Heart right ventricle (tissue), 16 donors: ENCODE results near the gene HERC5. TPM values are rescaled to one million over a fixed set of nuclear protein-coding genes. Genes with fewer than 3 reads are reported as not detected.

ENCODE experiments used
- ATAC-seq, 8 donors: fragments of 200-7000 bp; cut with Tn5 transposase; one replicate each; pipeline ENCODE4 v1.9.1; 2020; ENCODE audit warnings: mild to moderate bottlenecking in 8 of 8, moderate library complexity in 8 of 8, moderate number of reproducible peaks in 1 of 8
- DNase-seq, 2 donors: peaks; one replicate each; pipeline ENCODE4 v3.0.0-alpha.2; 2020
- H3K27ac ChIP-seq, 10 donors: fragments of 200-600 bp; sonication (generic) in 2 of 10; one replicate each; pipeline versions ENCODE4 v1.5.0 to v1.8.0; 2020 to 2022; ENCODE audit warnings: mild to moderate bottlenecking in 3 of 10
- H3K27me3 ChIP-seq, 7 donors: fragments of 200-600 bp; one replicate each; pipeline ENCODE4 v1.8.0; 2021 to 2022; ENCODE audit warnings: mild to moderate bottlenecking in 2 of 7
- H3K36me3 ChIP-seq, 9 donors: fragments of 200-600 bp; sonication (generic) in 1 of 9; one replicate each; pipeline versions ENCODE4 v1.5.0 to v1.8.0; 2020 to 2022; ENCODE audit warnings: mild to moderate bottlenecking in 2 of 9
- H3K4me1 ChIP-seq, 9 donors: fragments of 200-600 bp; sonication (generic) in 1 of 9; one replicate each; pipeline versions ENCODE4 v1.5.0 to v1.8.0; 2020 to 2022; ENCODE audit warnings: mild to moderate bottlenecking in 4 of 9
- H3K4me3 ChIP-seq, 10 donors: fragments of 200-600 bp; sonication (generic) in 2 of 10; one replicate each; pipeline versions ENCODE4 v1.5.0 to v1.8.0; 2020 to 2022; ENCODE audit warnings: mild to moderate bottlenecking in 7 of 10, moderate library complexity in 2 of 10
- H3K9me3 ChIP-seq, 11 donors: fragments of 200-600 bp in 10 of 11; sonication (generic) in 2 of 11; one replicate each; pipeline versions ENCODE4 v1.5.0 to v1.8.0; 2013 to 2022; ENCODE audit warnings: mild to moderate bottlenecking in 2 of 11, control low read depth in 1 of 11, moderate library complexity in 1 of 11
- WGBS, 2 donors: extraction: QIAGEN DNeasy Blood & Tissue Kit; methylation state at CpG; one replicate each; pipeline ENCODE4 v1.1.7; 2013; ENCODE audit warnings: inconsistent platforms in 1 of 2; 5-methylcytosine and 5-hydroxymethylcytosine counted together
- intact Hi-C, 10 donors: fragments of 100-400 bp; cut with DNase I; formaldehyde crosslinking; loops; one replicate each; pipeline versions ENCODE4 v1.11.1 to v1.14.2; 2022
- polyA plus RNA-seq, 2 donors: library from polyadenylated mRNA; stranded (reverse); fragments of 200-250 nt; gene quantifications; one replicate each; pipeline ENCODE4 v1.2.3, GENCODE V29; 2013
- total RNA-seq, 10 donors: library from RNA; stranded (reverse); fragmentation: NEBNext Ultra II Directional in 3 of 10; extraction: Animal tissue kit (Norgen Biotek cat#: 25700) in 3 of 10; gene quantifications; one replicate each; pipeline versions ENCODE4 v1.2.1 to v1.2.4, GENCODE V29; 2021 to 2023
- TF ChIP-seq, protein P1 (sequence below), 9 donors: fragments of 200-600 bp; sonication (generic) in 2 of 9; IDR thresholded peaks; one replicate each; pipeline versions ENCODE4 v1.5.0 to v1.8.0; 2021 to 2022; ENCODE audit warnings: antibody characterized with exemption in 9 of 9, mild to moderate bottlenecking in 5 of 9, moderate library complexity in 1 of 9
- donor health status: Arrhythmogenic right ventricular cardiomyopathy.
- donor health status: ischemic (EF 13 %, LVEDD 7.1; RV severe dilation, severe dysfunction).
- donor health status: healthy with polysubstance abuse.
- donor health status: DM: no; HTN: yes; CAD: no.
- donor health status: DM: no; HTN: no; CAD: no.
- donor health status: ischemic (EF 25% LVEDD 6.9; RV normal size, moderate dysfunction).
- donor health status: ischemic (EF 25% LVEDD 5.7; RV mildly dilated, moderate dysfunction).
- donor health status: healthy.
- donor health status: DM: yes; HTN: yes; CAD: no.
- donor health status: Ischemic cardiomyopathy.
- donor health status: ischemic (EF 35%, LVEDD 5.7; RV mildly dilated, moderate dysfunction).
- donor health status: nonischemic (EF 11% LVEDD 7.7; RV severe dilation, severe dysfunction).
- donor health status: DM: yes; HTN: yes; CAD: no.
- donor health status: PGD.
- donor health status: ischemic (EF 29% LVEDD 5.4; RV normal size, mild dysfunction).
- donor health status: nonischemic (EF 23%, LVEDD 6.1; RV moderate dilation, normal function).

Gene HERC5
- total and polyA plus RNA-seq, 12 donors = 0.84 to 4.7 (median 2.3) TPM

DNA sequence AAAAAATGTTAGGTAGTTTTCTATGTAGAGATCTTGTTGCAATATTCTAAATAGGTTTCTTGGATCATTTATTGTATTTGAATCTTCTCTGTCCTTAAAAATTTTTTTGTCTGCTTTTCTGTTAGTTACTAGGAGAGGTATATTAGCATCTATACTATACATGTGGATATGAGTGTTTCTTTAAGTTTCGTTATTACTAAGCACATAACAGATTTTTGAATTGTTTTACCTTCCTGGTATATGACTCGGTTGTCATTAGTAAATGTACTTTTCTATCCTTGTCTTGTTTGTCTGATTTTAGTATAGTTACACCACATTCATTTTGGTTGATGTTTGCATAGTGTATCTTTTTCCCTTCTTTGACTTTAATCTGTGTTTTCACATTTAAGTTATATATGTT is 46.4 kb downstream of the HERC5 start:
- ATAC-seq (no peak), DNase-seq (no peak)
- WGBS, 2 donors = 92 to 94% methylated on average over 2 of the region's 2 CpGs
- H3K27me3 ChIP-seq = no peaks in the 10 kb centered on the region
- H3K27ac ChIP-seq = no peak overlapping the region
- H3K36me3 ChIP-seq = peaks cover 0 to 74% (median 6%) of the 10 kb centered on the region in 9 donors
- TF ChIP-seq, protein P1, sequence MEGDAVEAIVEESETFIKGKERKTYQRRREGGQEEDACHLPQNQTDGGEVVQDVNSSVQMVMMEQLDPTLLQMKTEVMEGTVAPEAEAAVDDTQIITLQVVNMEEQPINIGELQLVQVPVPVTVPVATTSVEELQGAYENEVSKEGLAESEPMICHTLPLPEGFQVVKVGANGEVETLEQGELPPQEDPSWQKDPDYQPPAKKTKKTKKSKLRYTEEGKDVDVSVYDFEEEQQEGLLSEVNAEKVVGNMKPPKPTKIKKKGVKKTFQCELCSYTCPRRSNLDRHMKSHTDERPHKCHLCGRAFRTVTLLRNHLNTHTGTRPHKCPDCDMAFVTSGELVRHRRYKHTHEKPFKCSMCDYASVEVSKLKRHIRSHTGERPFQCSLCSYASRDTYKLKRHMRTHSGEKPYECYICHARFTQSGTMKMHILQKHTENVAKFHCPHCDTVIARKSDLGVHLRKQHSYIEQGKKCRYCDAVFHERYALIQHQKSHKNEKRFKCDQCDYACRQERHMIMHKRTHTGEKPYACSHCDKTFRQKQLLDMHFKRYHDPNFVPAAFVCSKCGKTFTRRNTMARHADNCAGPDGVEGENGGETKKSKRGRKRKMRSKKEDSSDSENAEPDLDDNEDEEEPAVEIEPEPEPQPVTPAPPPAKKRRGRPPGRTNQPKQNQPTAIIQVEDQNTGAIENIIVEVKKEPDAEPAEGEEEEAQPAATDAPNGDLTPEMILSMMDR (IDR thresholded peaks at IDR 0.05) = no peak
- intact Hi-C loops = loop anchor here in 1 of 10 donors (10.0 kb wide), 1 partner anchor 139 kb away; no protein-coding TSS in a partner anchor
- H3K4me3 ChIP-seq = no peak overlapping the region
- no peaks in the 10 kb centered on the region for H3K9me3 ChIP-seq
- H3K4me1 ChIP-seq = no peaks in the 10 kb centered on the region

DNA sequence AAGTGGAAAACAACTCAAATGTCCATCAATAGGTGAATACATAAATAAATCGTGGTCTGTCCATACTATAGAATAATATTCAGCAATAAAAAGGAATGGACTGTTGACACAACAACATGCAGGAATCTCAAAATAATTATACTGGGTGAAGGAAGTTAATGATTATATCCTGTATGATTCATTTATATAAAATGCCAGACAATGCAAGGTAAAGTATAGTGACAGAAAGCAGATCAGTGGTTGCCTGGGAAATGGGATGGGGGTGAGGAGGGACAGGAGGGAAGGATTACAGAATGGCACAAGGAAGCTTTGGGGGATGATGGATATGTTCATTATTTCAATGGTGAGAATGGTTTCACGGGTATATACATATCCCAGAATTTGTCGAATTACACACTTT is 54.3 kb downstream of the HERC5 start:
- Histone ChIP-seq H3K27me3 (no peaks in the 10 kb centered on the region), H3K27ac (no peak overlapping the region), H3K9me3 (no peaks in the 10 kb centered on the region), H3K4me1 (peaks cover 0 to 5% (median 0%) of the 10 kb centered on the region in 9 donors), H3K4me3 (no peak overlapping the region), H3K36me3 (peaks cover 0 to 6% (median 0%) of the 10 kb centered on the region in 9 donors)
- DNase-seq = no peak
- WGBS, 2 donors = 90 to 92% methylated on average over 3 of the region's 3 CpGs
- ATAC-seq = no peak
- intact Hi-C loops = loop anchor here in 7 of 10 donors (5.0 to 10.0 kb wide), 6 partner anchors 116 to 656 kb away; partner anchors contain the start of gene HERC6 (in 2 of the 7)
- TF ChIP-seq, protein P1 (IDR thresholded peaks at IDR 0.05) = no peak

GRCh38 chr4:88514557-88515511 is 57.9 kb downstream of the HERC5 start:
- Histone ChIP-seq H3K27ac (no peak overlapping the region), H3K36me3 (peaks cover 0 to 18% (median 0%) of the 10 kb centered on the region in 9 donors), H3K4me3 (no peak overlapping the region), H3K4me1 (peaks cover 0 to 5% (median 0%) of the 10 kb centered on the region in 9 donors), H3K27me3 (no peaks in the 10 kb centered on the region), H3K9me3 (no peaks in the 10 kb centered on the region)
- 84 to 88% methylated on average over 8 of the region's 8 CpGs for WGBS, 2 donors
- DNase-seq (no peak), ATAC-seq (no peak)
- intact Hi-C loops = loop anchor here (1.0 to 10.0 kb wide), 12 partner anchors 120 to 663 kb away; partner anchors contain the start of gene HERC6 (in 2 of the 10)
- TF ChIP-seq, protein P1 (IDR thresholded peaks at IDR 0.05) = no peak

- H3K27ac ChIP-seq = no peak overlapping the region
- 93% methylated on average over 3 of the region's 3 CpGs for WGBS, 2 donors
- no peak for ATAC-seq
These were observed 59.8 kb downstream of the HERC5 start for GRCh38 chr4:88516746-88517145.

More at GRCh38 chr4:88516746-88517145, 59.8 kb downstream of the HERC5 start:
- Histone ChIP-seq H3K36me3 (peaks cover 0 to 37% (median 0%) of the 10 kb centered on the region in 9 donors), H3K27me3 (no peaks in the 10 kb centered on the region), H3K9me3 (no peaks in the 10 kb centered on the region), H3K4me1 (peaks cover 0 to 12% (median 3%) of the 10 kb centered on the region in 9 donors), H3K4me3 (no peak overlapping the region)
- intact Hi-C loops = loop anchor here in 9 of 10 donors (5.0 to 10.0 kb wide), 9 partner anchors 122 to 664 kb away; partner anchors contain the start of gene HERC6 (in 2 of the 9)
- TF ChIP-seq, protein P1 (IDR thresholded peaks at IDR 0.05) = no peak
- DNase-seq = no peak
